ENCODE results near the gene RTP5.

RTP5 gene

GRCh38 chr2:241844066-241844728 lies 25.3 kb upstream of the RTP5 start:
- DNase-seq: no peak

GRCh38 chr2:241844831-241845578 lies 24.5 kb upstream of the RTP5 start:
- no peak for DNase-seq

DNA sequence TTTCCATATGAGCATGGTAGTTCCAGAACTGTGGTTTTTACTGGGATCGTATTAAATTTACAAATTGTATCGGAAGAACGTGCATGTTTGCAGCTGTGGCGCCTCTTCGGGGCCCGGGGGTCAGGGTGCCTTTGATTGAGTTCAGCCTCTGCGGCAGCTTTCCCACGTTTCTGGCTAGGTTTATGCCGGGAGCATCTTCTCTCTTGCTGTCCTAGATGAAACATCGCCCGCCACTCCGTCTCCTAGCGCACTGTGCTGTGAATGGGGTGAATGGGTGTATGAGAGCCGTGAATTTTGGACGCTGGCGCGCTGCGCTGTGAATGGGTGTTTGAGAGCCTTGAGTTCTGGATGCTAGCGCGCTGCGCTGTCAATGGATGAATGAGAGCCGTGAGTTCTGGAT lies 23.1 kb upstream of the RTP5 start:
- DNase-seq: no peak

GRCh38 chr2:241848761-241849615 lies 20.5 kb upstream of the RTP5 start:
- no peak for DNase-seq

- no peak for DNase-seq
Measured at GRCh38 chr2:241849616-241850543, 19.6 kb upstream of the RTP5 start.

DNA sequence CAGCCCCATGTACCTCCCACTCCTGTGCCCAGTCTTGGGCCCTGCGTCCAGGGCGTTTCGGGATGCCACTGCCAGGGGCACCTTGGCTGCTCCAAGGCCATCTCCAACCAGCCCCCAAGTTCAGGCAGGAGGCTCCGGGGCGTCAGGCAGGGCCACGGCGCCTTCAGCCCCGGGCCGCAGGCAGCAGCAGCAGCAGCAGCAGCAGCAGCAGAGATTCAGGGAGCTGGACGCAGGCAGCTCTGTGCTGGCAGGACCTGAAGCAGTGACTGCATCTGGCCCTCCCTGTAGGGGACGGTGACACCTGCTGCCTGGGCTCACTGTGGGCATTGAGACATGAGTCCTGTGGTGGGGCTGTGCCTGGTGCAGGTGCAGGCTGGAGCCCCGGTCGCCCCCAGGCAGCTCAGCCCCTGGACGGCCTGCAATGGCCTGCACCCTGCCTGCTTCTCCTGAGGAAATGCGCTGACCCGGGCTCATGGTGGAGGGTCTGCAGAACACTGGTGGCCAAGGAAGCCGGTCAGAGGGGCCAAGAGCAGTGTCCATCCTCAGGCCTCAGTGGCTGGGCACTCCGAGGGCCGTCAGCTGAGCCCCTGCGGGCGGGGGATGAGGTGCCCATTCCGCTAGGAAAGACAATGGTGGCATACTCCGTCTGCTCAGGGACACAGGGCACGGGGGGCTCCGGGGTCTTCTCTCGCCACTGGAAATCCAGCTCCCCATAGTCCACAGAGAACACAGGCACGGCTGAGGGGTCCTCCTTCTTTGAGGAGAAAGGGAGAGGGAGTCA lies 18.8 kb upstream of the RTP5 start:
- DNase-seq: no peak

GRCh38 chr2:241851325-241852115 lies 18.0 kb upstream of the RTP5 start:
- DNase-seq: no peak

GRCh38 chr2:241852116-241852980 lies 17.2 kb upstream of the RTP5 start:
- no peak for DNase-seq

DNA sequence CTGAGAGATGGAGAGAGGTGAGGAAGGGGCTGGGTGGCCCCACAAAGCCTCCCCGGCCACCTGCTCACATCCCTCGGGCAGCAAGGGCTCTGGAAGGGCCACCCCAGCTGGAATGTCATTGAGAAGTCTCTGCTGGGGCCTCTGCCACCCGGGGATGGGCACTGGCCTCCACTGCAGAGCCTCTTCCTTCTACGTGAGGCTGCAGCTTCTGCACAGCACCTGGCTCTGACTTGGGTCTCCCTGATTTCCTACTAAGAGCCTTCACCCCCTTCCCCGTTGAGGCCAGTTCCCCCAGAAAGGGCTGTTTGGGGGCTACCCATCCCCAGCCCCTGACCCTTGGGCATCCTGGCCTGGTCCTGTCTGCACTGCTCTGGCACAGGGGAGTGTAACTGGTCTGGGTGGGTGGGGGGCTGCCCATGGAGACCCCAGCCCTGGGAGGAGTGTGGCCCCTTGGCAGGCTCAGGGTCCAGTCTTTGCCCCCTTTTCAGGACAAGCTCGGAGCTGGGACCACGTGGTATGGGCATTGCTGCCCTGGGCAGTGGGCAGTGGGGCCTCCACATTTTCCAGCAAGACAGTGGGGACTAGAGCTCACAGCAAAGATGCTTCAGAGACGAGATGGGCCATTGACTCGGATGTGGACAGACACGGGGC lies 16.4 kb upstream of the RTP5 start:
- no peak for DNase-seq

DNA sequence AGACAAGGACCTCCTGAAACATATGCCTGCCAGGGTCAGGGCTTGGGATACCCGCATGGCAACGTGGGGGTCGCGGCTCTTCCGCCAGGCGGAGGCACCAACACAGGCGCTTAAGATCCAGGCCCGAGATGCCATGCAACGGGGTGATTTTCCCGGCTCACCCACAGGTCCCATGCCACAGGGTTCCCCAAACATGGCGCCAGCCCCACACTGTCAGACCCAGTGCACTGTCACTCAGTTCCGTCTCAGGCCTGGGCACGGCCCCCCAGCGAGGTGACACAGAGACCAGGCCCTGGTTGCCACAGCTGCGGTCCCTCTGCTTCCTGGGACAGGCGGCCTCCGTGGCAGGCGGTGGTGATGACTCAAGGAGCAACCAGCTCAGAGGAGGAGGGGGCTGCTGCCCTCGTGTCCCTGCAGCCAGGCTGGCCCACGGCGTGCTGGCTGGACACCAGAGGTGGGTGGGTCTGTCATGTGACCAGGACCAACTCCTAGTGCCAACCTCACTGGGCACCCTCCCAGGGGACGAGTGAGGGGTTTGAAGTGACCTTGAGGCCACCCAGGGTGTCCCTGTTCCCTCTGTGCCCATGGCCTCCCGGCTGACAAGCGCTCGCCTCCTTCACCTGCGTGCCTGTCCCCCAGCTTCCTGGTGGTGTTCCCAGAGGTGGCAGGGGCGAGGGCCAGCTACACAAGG lies 15.7 kb upstream of the RTP5 start:
- no peak for DNase-seq

DNA sequence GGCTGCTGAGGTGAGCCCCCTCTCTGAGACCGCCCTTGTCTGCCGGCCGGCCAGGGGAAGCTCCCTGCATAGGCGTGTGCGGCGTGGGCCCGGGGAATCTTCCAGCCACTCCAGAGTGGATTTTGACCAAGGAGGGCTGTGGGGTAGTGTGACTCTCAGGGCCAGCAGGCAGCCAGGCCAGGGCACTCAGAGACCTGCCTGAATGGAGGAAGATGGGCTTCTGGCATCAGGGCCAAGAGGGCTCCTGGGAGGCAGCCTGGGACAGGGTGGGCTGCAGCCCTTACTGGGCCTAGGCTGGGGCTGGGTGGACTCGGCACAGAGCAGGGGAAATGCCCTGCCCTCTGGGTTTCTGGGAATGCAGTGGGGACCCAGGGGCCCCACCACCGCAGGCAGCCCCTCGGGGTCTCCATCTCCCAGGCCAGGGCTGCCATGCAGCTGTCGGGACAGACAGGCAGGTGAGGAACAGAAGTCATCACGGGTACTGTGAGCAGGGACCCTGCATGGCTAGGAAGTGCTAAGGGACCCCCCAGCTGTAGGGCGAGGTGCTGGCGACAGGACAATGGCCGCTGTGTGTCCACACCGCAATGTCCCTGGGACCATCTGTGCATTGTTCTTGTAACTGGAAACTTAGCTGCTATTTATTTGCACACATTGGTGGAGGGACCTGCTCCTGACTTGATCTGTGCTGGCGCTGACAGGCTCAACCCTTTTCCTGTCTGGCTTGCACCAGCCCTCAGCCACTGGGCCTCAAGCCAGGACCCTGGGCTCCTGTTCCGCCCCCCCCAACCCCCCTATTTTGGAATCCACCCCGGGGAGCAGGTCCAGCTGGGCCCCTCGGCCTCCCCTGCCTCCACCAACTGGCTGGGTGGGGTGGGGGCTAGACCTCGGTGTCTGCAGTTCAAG lies 14.9 kb upstream of the RTP5 start:
- no peak for DNase-seq

- DNase-seq: no peak
Measured at GRCh38 chr2:241855245-241855887, 14.2 kb upstream of the RTP5 start.

DNA sequence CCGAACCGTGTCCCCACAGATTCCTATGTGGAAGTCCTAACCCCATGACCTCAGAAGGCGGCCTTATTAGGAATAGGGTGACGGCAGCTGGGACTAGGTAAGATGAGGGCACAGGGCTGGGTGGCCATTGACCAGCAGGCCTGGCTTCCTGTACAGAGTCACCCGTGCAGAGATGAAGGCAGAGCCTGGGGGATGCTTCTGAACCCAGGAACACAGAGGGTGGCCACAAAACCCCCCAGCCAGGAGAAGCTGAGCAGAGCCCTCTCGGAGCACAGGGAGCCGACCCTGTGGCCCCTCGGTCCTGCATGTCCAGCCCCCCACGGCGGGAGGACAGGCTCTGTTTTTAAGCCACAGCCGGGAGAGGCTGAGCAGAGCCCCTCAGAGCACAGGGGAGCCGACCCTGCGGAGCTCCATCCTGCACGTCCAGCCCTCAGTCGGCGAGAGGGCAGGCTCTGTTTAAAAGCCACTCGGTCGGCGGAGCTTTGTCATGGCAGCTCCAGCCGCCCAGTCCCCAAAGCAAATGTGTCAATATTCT lies 13.6 kb upstream of the RTP5 start:
- DNase-seq: no peak

DNA sequence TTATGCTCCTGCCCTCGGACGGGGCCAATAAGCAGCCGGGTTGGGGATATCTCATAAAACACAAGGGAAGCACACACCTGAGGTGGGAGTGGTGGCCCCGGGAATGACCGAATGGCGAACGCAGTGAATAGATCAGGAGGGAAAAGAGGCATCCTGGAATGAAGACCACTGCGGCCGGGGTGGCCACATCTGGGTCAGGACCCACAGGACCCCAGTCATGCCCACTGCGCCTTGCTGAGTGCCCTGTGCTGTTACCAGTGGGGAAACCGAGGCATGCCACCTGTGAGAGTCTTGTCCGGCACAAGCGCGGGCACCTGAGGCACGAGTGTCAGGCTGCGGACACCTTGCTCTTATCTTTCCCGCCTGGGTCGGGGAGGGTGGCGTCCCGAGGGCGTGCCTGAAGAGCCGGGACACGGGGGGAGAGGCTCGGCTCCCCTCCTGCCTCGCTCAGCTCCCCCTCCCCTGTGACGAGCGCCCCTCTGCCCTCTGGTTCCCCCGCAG lies 12.4 kb upstream of the RTP5 start:
- no peak for DNase-seq

DNA sequence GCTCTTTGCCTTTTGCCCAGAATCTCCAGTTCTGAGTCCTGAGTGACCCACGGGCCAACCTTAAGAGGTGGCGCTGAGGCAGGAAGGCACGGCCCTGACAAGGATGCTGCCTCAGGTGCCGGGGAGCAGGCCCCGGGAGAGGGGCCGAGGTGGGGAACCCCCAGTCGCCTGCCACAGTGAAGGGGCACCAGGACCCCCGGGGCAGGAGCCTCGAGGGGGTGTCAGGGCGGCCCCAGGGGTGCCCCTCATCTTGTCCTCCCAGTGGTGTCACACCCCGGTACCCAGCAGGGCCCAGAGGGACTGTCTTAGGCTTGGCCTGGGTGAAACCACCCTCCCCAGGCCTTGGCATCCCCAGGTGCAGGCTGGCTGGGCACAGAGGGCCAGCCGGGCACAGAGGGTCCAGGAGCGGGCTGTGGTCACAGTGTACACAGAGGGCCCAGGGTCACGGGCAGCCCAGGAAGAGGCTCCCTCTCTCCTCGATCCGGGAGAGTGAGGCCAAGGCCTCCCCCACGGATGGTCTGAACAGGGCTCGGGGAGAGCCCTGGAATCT lies 11.9 kb upstream of the RTP5 start:
- DNase-seq: no peak
